ENCODE data around the gene ABCA2.

- TF ChIP-seq ZNF384 (IDR thresholded peaks at IDR 0.05) (no peak), BHLHE40 (IDR thresholded peaks at IDR 0.05; ENCODE audit: borderline replicate concordance) (no peak), HDGF (IDR thresholded peaks at IDR 0.05; ENCODE audit: borderline replicate concordance) (no peak), SP1 (IDR thresholded peaks at IDR 0.05) (no peak), FOXK2 (IDR thresholded peaks at IDR 0.05) (no peak), TARDBP (IDR thresholded peaks at IDR 0.05) (no peak), ELF4 (IDR thresholded peaks at IDR 0.05) (no peak), SUZ12 (IDR thresholded peaks at IDR 0.05) (no peak), FOXA1 (IDR thresholded peaks at IDR 0.05) (no peak), FOXM1 (IDR thresholded peaks at IDR 0.05; ENCODE audit: borderline replicate concordance) (no peak)
These were observed 16.9 kb downstream of the ABCA2 start for GRCh38 chr9:137011156-137011555.
